ENCODE measurements around the gene SGTA.
A peak's percentile ranks its signal among the peaks of the same experiment; 100 is the strongest.

The SGTA gene

DNA sequence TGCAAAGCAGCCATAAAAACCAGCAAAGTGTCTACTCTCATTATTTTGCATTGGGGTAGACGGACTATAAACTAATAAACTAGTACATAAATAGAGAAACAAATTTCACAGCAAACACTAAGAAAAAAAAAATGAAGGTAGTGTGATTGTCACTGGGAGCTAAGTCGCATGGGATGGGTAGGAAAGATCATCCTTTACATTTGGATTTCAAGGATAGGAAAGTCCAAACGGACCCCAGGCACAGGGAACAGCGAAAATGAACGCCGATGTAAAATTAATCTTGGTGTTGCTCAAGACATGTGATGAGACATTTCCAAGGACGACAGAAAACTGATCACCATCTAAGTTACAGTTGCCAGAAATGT is 690 bp upstream of the SGTA start:
- Histone ChIP-seq H3K36me3 (replicated peaks; ENCODE audit: insufficient read depth, low read length) (no peaks in the 10 kb centered on the region), H3K9ac (ENCODE audit: low read length) (peak overlapping the region; percentile 15; the same call in 1 of the 2 replicates), H3K4me2 (ENCODE audit: low read depth, low read length) (peak overlapping the region; percentile 54), H3K27me3 (replicated peaks; ENCODE audit: insufficient read depth, low read length) (no peaks in the 10 kb centered on the region), H3K4me1 (ENCODE audit: low read length) (peaks cover 24% of the 10 kb centered on the region), H3F3A (ENCODE audit: insufficient read depth, low read length) (peaks cover 15% of the 10 kb centered on the region), H3K4me3 (ENCODE audit: low read length) (peak overlapping the region; percentile 1; the same call in 1 of the 2 replicates), H4K20me1 (ENCODE audit: insufficient read depth, low read length) (peaks cover 10% of the 10 kb centered on the region; the same call in 1 of the 2 replicates), H3K9me3 (replicated peaks; ENCODE audit: insufficient read depth, low read length) (no peaks in the 10 kb centered on the region), H3K27ac (ENCODE audit: low read length) (peak overlapping the region; percentile 80), H2AFZ (ENCODE audit: low read length) (peak overlapping the region; percentile 31), H3K79me2 (ENCODE audit: low read length) (peaks cover 77% of the 10 kb centered on the region), H3K9me2 (replicated peaks; ENCODE audit: insufficient read depth, low read length) (no peaks in the 10 kb centered on the region)
- TF ChIP-seq, protein P1, sequence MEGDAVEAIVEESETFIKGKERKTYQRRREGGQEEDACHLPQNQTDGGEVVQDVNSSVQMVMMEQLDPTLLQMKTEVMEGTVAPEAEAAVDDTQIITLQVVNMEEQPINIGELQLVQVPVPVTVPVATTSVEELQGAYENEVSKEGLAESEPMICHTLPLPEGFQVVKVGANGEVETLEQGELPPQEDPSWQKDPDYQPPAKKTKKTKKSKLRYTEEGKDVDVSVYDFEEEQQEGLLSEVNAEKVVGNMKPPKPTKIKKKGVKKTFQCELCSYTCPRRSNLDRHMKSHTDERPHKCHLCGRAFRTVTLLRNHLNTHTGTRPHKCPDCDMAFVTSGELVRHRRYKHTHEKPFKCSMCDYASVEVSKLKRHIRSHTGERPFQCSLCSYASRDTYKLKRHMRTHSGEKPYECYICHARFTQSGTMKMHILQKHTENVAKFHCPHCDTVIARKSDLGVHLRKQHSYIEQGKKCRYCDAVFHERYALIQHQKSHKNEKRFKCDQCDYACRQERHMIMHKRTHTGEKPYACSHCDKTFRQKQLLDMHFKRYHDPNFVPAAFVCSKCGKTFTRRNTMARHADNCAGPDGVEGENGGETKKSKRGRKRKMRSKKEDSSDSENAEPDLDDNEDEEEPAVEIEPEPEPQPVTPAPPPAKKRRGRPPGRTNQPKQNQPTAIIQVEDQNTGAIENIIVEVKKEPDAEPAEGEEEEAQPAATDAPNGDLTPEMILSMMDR (IDR thresholded peaks at IDR 0.05; ENCODE audit: low read length) = no peak
- TF ChIP-seq EZH2 (optimal IDR thresholded peaks at IDR 0.05; ENCODE audit: low read depth, low read length) (no peak), EZH2phosphoT487 (IDR thresholded peaks at IDR 0.05; ENCODE audit: low read length) (no peak)
- peak; percentile 12 for DNase-seq

- peaks cover 10% of the 10 kb centered on the region; the same call in 1 of the 2 replicates for H4K20me1 ChIP-seq (ENCODE audit: insufficient read depth, low read length)
- H2AFZ ChIP-seq (ENCODE audit: low read length) = peak overlapping the region; percentile 57
- no peaks in the 10 kb centered on the region for H3K9me3 ChIP-seq (replicated peaks; ENCODE audit: insufficient read depth, low read length)
- peaks cover 77% of the 10 kb centered on the region for H3K79me2 ChIP-seq (ENCODE audit: low read length)
- peak overlapping the region; percentile 81 for H3K4me3 ChIP-seq (ENCODE audit: low read length)
- H3K4me1 ChIP-seq (ENCODE audit: low read length) = peaks cover 24% of the 10 kb centered on the region
- H3K36me3 ChIP-seq (replicated peaks; ENCODE audit: insufficient read depth, low read length) = no peaks in the 10 kb centered on the region
- H3K27me3 ChIP-seq (replicated peaks; ENCODE audit: insufficient read depth, low read length) = no peaks in the 10 kb centered on the region
- H3K9me2 ChIP-seq (replicated peaks; ENCODE audit: insufficient read depth, low read length) = no peaks in the 10 kb centered on the region
- H3K27ac ChIP-seq (ENCODE audit: low read length) = peak overlapping the region; percentile 50; the same call in 1 of the 2 replicates
- H3K4me2 ChIP-seq (ENCODE audit: low read depth, low read length) = peak overlapping the region; percentile 81
- DNase-seq = peak; percentile 28
- TF ChIP-seq EZH2phosphoT487 (IDR thresholded peaks at IDR 0.05; ENCODE audit: low read length) = no peak
- TF ChIP-seq, protein P1 (IDR thresholded peaks at IDR 0.05; ENCODE audit: low read length) = no peak
- no peak for TF ChIP-seq EZH2 (optimal IDR thresholded peaks at IDR 0.05; ENCODE audit: low read depth, low read length)
- peaks cover 15% of the 10 kb centered on the region for H3F3A ChIP-seq (ENCODE audit: insufficient read depth, low read length)
- peak overlapping the region; percentile 91 for H3K9ac ChIP-seq (ENCODE audit: low read length)
Observed at GRCh38 chr19:2782329-2782935, 641 bp downstream of the SGTA start.

GRCh38 chr19:2780284-2780683 is 2.8 kb downstream of the SGTA start:
- no peaks in the 10 kb centered on the region for H3K9me3 ChIP-seq (replicated peaks; ENCODE audit: insufficient read depth, low read length)
- H3K4me1 ChIP-seq (ENCODE audit: low read length) = peaks cover 24% of the 10 kb centered on the region
- H3F3A ChIP-seq (ENCODE audit: insufficient read depth, low read length) = peaks cover 15% of the 10 kb centered on the region
- no peaks in the 10 kb centered on the region for H3K36me3 ChIP-seq (replicated peaks; ENCODE audit: insufficient read depth, low read length)
- no peak overlapping the region for H3K4me3 ChIP-seq (ENCODE audit: low read length)
- TF ChIP-seq EZH2 (optimal IDR thresholded peaks at IDR 0.05; ENCODE audit: low read depth, low read length) (no peak), EZH2phosphoT487 (IDR thresholded peaks at IDR 0.05; ENCODE audit: low read length) (no peak)
- TF ChIP-seq, protein P1 (IDR thresholded peaks at IDR 0.05; ENCODE audit: low read length) = no peak
- H3K27me3 ChIP-seq (replicated peaks; ENCODE audit: insufficient read depth, low read length) = no peaks in the 10 kb centered on the region
- no peak overlapping the region for H2AFZ ChIP-seq (ENCODE audit: low read length)
- H3K27ac ChIP-seq (ENCODE audit: low read length) = no peak overlapping the region
- no peaks in the 10 kb centered on the region for H3K9me2 ChIP-seq (replicated peaks; ENCODE audit: insufficient read depth, low read length)
- no peak overlapping the region for H3K4me2 ChIP-seq (ENCODE audit: low read depth, low read length)
- peaks cover 10% of the 10 kb centered on the region; the same call in 1 of the 2 replicates for H4K20me1 ChIP-seq (ENCODE audit: insufficient read depth, low read length)
- no peak for DNase-seq
- H3K9ac ChIP-seq (ENCODE audit: low read length) = no peak overlapping the region
- peaks cover 78% of the 10 kb centered on the region for H3K79me2 ChIP-seq (ENCODE audit: low read length)
